Effector CD4-positive, alpha-beta T cell (primary cell): ENCODE data around the gene TRPM2.
"Not testable (repeated sequence)": the region's sequence is repeated elsewhere in the genome, so short reads cannot be mapped to it uniquely, and the experiment has no call there.

ENCODE experiments used
- DNase-seq: peaks from one replicate; pipeline ENCODE4 v3.0.0-alpha.2; 2020

Gene TRPM2

DNA sequence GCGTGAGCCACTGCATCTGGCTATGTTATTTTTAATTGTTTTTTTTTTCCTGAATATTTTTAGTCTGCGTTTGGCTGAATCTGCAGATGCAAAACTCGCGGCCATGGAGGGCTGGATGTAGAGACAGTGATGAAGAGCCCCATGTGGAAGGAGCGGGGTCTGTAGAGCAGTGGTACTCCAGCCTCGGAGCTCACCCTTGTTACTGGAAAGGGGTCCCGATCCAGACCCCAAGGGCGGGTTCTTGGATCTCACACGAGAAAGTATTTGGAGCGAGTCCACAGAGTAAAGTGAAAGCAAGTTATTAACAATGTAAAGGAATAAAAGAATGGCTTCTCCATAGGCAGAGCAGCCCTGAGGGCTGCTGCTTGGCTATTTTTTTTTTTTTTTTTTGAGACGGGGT, 2.7 kb downstream of the TRPM2 start:
- DNase-seq, result no peak

DNA sequence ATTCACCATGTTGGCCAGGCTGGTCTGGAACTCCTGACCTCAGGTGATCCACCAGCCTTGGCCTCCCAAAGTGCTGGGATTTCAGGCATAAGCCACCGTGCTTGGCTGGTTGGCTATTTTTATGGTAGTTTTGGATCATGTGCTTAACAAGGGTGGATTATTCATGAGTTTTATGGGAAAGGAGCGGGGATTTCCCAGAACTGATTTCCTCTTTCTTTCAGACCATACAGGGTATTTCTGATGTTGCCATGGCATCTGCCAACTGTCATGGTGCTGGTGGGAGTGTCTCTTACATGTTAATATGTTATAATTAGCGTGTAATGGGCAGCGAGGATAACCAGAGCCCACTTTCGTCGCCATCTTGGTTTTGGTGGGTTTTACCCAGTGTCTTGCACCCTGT, 3.2 kb downstream of the TRPM2 start:
- no peak for DNase-seq

DNA sequence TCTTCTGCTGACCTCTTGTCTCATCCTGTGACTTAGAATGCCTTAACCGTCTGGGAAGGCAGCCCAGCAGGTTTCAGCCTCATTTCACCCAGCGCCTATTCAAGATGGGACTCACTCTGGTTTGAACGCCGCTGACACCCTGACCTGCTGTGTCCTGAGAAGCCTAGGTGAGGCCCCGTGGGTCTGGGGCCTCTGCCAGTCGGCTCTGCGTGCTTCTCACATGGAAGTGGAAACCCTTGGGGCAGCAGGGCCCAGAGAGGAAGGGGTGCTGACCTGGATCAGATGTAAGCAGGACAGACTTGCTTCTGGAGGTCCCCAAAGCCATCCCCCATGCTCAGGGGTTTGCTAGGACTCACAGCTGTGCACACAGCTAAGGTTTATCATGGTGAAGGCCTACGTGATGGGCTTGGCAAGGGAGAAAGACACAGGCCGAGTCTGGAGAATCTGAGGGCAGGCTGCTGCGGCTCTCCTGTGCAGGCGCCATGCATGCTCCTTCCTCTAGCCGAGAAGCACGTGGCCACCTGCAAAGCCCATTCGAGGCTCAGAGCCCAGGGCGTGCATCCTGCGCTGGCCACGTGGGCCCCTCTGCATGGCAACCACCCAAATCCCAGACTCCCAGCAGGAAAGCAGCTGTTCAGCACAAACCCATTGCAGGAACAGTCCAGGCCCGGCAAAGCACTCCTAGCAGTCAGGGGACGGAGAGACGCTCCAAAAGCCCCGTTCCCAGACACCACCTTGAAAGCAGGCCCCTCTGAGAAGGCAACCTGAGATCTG, 3.8 kb downstream of the TRPM2 start:
- no peak for DNase-seq

DNA sequence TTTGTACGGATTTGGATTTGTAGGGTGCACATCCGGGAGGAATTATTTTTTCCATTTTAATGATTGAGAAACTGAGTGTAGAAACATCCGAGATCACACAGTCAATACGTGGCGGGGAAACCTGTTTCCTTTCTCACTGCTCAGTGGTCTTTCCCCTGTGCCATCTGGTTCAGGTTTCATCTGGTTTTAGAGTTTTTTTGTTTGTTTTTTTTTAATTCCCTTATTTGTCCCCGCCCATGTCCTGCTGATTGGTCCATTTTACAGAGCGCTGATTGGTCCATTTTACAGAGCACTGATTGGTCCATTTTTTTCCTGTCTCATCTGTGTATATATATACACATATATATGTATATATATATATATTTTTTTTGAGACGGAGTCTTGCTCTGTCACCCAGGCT, 6.0 kb downstream of the TRPM2 start:
- no peak for DNase-seq

DNA sequence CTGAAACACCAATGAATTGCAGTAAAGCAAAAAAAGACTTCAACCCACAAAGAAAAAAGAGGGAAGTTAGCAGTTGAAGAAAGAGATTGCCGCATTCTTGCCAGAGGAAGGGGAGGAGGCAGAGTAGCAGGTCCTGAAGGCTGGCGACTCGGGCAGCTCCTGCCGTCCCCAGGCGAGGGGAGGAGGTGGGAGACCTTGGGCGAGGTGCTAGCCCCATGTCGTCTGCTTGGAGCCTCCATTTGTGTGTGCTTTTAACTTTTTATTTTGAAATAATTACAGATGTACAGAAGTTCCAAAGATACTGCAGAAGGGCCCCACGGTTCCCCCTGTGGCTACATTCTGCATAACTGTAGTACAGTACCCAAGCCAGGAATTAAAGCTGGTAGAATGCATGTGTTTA, 6.7 kb downstream of the TRPM2 start:
- DNase-seq, result no peak

DNA sequence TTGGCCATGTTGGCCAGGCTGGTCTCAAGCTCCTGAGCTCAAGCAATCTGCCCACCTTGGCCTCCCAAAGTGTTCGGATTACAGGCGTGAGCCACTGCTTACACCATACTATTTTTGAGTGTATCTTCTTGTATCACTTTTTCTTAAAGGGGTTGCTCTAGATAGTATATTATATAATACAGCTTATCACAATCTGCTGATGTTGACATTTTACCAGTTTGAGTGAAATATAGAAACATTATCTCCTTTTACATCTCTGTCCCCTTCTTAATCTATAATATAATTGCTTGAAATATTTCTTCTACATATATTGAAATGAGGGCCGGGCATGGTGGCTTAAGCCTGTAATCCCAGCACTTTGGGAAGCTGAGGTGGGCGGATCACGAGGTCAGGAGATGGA, 8.5 kb downstream of the TRPM2 start:
- not testable (repeated sequence) for DNase-seq

DNA sequence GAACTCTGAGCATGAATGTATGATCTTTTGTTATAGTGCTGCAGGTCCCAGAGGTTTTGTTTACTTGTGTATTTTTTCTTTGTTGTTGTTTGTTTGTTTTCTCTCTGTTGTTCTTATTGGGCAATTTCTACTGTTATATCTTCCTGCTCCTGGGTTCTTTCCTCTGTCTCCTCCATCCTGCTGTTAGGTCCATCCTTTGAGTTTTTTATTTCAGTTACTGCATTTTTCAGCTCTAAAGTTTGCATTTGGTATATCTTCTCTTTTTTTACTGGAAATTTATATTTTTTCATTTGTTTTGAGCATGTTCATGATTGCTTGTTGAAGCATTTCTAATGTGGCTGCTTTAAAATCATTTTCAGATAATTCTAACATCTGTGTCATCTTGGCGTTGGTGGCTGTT, 9.9 kb downstream of the TRPM2 start:
- DNase-seq, result no peak

DNA sequence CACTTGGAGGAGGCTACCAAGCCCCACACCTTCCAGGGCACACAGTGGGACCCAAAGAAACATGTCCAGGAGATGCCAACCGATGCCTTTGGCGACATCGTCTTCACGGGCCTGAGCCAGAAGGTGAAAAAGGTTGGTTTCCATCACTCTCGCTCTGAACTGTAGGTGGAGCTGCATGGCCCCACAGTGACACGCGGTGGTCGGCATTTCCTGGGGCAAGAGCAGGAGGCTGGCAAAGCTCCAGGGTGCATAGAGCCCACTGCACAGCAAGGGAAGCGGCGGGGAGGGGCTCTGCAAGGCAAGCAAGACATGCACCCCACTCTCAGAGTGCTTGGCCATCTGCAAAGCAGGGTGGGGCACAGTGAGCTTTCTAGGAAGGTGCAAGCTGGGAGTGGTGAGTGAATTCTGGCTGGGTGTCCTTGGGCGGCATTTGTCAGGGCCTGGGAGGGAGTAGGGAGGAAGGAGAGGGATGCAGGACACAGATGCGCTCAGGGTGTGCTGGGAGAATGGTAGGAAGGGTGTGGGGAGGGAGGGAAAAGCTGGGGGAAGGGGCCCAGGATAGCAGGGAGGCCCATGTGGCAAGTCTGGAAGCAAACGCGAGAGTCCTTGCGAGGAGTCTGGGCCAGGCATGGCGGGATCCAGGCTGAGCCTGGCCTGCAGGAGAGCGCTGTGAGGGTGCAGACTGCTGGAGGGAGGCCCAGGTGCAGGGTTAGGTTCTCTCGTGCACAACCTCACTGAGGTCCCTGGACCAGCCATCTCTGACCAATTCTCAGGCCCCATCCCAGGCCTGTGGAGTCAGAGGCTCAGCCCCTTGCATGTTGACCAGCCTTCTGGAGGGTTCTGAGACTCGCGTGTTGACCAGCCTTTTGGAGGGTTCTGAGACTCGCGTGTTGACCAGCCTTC, 11.0 kb downstream of the TRPM2 start:
- no peak for DNase-seq

DNA sequence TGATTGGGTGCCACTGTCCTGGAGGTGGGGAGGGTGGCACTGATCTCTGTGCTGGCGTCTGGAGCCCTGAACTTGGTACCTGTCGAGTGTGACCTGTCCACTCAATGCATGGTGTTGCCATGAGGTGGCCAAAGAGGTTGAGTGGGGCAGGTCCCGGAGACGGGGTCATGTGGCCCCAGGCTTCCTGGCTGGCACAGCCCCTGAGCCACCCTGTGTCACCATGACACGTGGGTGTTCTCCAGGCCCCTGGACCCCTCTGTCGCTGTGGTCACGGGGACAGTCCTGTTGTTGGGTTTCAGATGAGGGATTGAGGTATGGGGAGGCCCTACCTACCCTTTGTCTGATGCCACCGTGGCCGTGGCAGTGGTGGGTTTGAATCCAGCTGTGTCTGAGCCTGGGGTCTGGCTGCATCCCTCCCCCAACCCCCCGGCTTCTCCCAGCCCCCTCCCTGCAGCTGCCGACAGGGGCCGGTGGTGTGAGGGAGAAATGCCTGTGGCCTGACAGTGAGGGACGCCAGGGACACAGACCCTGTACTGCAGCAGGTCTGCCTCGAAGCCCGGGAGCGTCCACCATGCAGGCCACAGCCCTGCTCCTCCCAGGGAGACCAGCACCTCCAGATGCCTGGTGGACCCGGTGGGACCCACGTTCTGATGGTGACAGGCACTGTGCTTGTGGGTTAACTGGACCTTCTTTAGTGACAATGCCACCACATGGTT, 12.0 kb downstream of the TRPM2 start:
- DNase-seq, result no peak

DNA sequence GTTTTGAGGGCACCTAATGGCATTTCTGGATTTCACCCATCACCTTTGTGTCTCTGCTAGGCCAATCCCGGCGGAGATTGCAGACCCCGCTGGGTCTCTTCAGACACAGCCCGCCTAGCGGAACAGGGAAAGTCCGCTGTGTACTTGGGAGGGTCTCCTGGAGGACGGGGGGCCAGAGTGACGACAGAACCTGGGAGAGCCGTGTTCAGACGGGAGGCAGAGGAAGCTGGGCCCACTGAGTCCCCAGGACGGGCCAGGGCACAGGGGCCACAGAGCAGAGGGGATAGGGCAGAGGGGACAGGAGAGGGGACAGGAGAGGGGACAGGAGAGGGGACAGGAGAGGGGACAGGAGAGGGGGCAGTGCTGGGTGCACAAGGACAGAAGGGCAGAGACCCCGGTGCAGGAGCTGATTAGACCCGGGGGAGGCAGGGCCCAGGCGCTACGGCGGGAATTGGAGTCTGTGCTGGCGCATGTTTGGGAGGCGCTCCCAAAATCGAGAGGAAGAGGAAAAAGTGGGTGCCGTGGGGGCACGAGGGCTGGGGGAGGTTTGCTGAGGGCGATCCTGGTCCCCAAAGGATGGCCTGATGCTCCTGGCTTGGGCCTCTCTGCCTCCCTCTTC, 12.7 kb downstream of the TRPM2 start:
- no peak for DNase-seq

DNA sequence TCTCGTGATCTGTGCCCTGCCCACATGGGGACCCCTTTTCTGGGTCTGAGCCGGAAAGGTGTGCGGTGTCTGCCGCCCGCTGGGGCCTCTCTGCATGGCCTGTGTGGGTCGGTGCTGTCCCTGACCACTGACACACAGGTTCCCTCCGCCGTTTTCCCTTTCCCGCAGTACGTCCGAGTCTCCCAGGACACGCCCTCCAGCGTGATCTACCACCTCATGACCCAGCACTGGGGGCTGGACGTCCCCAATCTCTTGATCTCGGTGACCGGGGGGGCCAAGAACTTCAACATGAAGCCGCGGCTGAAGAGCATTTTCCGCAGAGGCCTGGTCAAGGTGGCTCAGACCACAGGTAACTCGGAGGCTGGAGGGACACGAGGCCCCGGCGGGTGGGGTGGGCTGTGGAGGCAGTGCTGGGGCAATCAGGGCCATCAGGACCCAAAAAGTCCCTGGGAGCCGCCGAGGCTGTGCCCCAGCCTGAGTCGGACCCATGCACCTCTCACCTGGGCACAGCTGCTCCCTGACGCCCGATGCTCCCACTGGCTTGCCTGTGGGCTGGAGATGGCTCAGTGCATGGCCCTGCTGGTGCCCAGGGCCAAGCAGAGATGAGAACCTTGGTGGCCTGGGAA, 13.3 kb downstream of the TRPM2 start:
- DNase-seq, result no peak

DNA sequence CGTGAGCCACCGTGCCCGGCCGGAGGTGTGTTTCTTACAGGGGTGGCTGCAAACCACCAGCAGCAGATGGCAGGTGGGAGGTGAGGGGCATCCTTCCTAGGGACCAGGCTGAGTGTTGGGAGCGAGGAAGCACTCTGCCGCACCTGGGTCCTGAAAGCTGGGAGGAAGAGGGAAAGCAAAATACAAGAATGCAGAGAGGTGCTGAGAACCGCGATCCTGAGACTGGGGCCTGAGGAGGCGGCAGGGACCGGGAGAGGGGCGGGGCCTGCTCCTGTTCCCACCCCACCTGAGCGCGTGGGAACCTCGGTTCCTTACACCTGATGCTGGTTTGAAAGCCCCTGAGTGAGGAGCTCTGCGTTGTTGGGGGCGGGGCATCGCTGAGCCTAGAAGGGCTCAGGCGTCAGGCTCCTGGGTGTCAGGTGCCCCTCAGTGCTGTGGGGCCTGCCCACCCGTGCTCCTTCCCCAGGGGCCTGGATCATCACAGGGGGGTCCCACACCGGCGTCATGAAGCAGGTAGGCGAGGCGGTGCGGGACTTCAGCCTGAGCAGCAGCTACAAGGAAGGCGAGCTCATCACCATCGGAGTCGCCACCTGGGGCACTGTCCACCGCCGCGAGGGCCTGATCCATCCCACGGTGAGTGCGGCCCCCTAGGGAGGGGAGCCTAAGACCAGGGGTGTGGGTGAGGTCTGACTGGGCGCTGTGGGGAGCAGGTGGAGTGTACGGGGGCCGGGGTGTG, 15.5 kb downstream of the TRPM2 start:
- DNase-seq, result no peak

DNA sequence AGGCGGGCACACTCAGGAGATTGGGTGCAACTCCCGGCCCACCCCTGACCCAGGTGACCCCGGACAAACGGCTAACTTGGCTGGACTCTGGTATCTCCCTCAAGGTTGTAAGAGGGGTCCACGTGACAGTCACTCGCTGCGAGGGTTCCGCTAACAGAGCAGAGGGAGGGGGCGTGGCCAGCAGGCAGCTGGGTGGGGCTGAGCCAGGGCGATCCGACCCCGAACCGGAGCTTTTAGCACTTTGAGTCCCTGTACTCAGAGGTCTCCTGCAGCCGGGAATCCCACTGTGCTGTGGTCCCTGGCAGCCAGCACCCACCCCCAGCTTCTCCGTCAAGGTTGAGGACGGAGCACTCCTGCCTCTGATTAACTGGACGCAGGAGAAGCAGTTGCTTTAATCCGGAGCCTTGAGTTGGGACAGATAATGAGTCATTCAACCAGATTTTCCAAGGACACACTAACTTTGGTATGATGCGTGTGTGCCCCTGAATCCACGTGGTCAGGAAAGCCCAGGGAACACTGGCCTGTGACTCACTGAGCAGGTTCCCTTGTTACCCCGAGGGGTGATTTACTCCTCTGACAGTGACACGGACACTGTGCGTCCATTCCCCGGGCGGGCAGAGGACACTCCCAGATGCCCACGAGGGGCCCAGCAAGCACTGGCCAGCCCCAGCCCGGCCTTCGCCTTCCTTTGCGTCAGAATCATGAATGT, 16.8 kb downstream of the TRPM2 start:
- no peak for DNase-seq

DNA sequence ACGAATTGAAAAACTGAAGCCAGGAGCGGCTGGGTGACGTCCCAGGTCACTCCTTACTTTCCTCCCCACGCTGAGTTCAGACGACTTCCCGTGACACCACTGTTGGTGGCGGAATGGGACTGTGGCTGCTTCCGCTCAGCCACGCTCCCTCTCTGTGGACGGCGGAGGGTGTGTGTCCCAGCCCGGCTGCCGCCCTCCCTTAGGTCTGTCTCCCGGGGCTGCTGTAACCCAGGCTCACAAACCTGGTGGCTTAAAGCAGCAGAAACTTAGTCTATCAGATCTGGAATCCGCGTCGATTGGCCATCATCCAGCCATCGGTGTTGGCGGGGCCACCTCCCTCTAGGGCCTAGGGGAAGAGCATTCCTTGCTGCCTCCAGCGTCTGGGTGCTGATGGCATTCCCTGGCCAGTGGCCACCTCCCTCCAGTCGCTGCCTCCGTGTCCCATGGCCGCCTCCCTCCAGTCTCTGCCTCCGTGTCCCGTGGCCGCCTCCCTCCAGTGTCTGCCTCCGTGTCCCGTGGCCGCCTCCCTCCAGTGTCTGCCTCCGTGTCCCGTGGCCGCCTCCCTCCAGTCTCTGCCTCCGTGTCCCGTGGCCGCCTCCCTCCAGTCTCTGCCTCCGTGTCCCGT, 17.5 kb downstream of the TRPM2 start:
- DNase-seq, result no peak

DNA sequence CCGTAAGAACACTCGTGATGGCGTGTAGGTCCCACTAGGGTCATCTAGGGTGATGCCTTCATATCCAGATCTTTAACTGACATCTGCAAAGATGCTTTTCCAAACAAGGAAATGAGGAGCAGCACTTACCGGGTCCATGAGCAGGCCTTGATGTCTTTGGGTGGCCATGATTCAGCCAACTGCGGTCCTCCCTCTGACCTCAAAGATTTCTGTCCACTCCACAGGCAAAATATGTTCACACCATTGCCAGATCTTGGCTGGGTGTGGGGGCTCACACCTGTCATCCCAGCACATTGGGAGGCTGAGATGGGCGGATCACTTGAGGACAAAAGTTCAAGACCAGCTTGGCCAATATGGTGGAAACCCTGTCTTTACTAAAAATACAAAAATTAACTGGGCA, 18.2 kb downstream of the TRPM2 start:
- no peak for DNase-seq

DNA sequence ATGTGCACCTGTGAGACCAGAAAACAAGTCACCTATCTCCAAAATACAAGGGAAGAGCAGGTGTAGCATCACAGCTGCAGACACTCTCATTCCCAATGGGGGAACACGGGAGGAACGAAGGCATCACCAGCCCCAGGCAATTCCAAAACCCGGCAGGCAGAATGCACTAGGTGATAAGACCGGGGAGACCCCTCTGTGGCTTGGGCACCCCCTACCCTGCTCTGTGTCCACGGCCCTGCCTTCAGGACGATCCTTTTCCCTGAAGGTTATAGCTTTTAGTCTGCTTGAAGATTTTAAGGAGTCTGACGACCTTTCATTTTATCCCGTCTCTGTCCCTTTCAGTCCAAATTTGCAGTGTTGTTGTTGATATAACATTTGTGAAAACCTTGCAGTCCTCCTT, 19.2 kb downstream of the TRPM2 start:
- no peak for DNase-seq

DNA sequence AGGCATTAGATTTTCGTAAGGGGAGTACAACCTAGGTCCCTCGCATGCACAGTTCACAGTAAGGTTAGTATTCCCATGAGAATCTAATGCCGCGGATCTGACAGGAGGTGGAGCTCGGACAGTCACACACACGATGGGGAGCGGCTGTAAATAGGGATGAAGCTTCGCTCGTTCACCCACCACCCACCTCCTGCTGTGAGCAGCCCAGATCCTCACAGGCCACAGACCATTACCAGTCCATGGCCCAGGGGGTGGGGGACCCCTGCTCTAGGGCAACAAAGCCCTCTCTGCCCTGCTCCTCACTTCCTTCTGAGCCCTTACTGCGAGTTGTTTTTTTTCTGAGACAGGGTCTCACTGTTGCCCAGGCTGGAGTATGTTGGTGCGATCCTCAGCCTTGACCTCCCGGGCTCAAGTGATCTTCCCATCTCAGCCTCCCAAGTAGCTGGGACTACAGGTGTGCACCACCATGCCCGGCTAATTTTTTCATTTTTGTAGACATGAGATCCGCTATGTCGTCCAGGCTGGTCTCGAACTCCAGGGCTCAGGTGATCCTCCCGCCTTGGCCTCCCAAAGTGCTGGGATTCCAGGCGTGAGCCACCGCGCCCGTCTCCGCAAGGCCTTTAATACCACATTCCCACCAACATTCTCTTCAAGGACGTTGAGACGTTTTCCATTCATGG, 21.3 kb downstream of the TRPM2 start:
- no peak for DNase-seq

DNA sequence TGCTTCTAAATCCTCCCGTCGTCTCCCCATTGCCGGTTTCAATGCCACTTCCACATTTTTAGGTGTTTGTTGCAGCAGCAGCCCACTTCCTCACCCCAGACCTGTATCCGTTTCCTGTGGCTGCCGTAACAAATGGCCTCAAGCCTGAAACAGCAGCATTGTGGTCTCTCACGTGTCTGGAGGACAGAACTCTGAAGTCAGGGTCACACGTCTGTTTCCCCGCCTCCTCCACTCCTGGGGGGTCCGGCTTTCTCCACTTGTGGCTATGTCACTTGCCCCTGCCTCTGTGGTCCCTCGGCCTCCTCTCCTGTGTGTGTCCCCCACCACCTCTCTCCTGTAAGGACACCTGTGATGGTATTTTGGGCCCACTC, 21.8 kb downstream of the TRPM2 start:
- no peak for DNase-seq

DNA sequence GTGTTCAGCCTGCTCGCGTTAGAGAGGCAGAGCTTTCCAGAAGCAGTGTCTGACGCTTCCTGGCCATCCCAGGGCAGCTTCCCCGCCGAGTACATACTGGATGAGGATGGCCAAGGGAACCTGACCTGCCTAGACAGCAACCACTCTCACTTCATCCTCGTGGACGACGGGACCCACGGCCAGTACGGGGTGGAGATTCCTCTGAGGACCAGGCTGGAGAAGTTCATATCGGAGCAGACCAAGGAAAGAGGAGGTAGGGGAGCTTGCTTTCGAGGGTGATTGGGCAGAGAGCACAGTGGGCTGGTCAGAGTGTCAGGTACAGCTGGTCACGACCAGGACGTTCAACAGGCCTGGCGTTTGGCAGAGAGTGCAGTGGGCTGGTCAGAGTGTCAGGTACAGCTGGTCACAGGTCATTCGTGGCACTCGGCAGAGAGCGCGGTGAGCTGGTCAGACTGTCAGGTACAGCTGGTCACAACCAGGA, 22.4 kb downstream of the TRPM2 start:
- no peak for DNase-seq

DNA sequence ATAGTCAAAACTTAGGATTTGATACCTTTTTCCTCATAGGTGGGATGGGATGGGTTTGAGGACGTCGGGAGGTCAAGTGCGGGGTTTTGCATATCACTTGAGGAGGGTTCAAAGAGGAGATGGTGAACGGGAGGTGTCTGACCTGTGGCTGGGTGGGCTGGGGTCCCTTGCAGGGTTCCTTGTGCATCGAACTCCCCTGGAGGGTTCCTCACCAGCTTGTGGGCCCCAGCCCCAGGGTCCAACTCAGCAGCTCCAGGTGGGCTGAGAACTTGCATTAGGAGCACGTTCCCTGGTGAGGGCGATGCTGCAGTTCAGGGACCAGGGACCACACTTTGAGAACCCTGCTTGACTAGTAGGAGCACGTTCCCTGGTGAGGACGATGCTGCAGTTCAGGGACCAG, 23.2 kb downstream of the TRPM2 start:
- DNase-seq, result no peak
